Left renal pelvis (tissue), 4 donors: Measurements from ENCODE around the gene PPP2R5A. TPM values are rescaled to one million over a fixed set of nuclear protein-coding genes. Genes with fewer than 3 reads are reported as not detected.
"Not testable (repeated sequence)": the region's sequence is repeated elsewhere in the genome, so short reads cannot be mapped to it uniquely, and the experiment has no call there.

ENCODE experiments used
- DNase-seq, 4 donors: peaks; one replicate each; pipeline ENCODE4 v3.0.0-alpha.2; 2013; ENCODE audit warnings: low read depth in 4 of 4, low spot score in 3 of 4
- polyA plus RNA-seq, 4 donors: library from polyadenylated mRNA; unstranded; fragments of 120-200 nt; gene quantifications; one replicate each; pipeline ENCODE4 v1.2.1, GENCODE V29; 2013; ENCODE audit not compliant: insufficient read length in 4 of 4

PPP2R5A gene
- polyA plus RNA-seq, 4 donors = 23.5 to 43.1 (median 35.2) TPM

GRCh38 chr1:212351588-212352362 lies 66.6 kb downstream of the PPP2R5A start:
- no peak for DNase-seq

- no peak for DNase-seq
These were observed 68.0 kb downstream of the PPP2R5A start for GRCh38 chr1:212353181-212353580.

- DNase-seq = no peak
These were observed 69.3 kb downstream of the PPP2R5A start for GRCh38 chr1:212354464-212354863.

- DNase-seq = no peak
These were observed 70.2 kb downstream of the PPP2R5A start for GRCh38 chr1:212355230-212355969.

- no peak for DNase-seq
These were observed 74.7 kb downstream of the PPP2R5A start for GRCh38 chr1:212359794-212360479.

GRCh38 chr1:212364985-212365384 lies 79.8 kb downstream of the PPP2R5A start:
- DNase-seq = no peak

- no peak for DNase-seq
These were observed 81.7 kb downstream of the PPP2R5A start for GRCh38 chr1:212366901-212367300.

- DNase-seq = no peak
These were observed 82.4 kb downstream of the PPP2R5A start for GRCh38 chr1:212367474-212368072.

- peak in 3 of 4 donors; percentile 5 to 12 (median 9) for DNase-seq
These were observed 82.9 kb downstream of the PPP2R5A start for GRCh38 chr1:212368073-212368484.

- no peak for DNase-seq
These were observed 90.8 kb downstream of the PPP2R5A start for GRCh38 chr1:212375986-212376385.

- no peak for DNase-seq
These were observed 92.4 kb downstream of the PPP2R5A start for GRCh38 chr1:212377644-212378043.

GRCh38 chr1:212379366-212379765 lies 94.2 kb downstream of the PPP2R5A start:
- DNase-seq = no peak

- DNase-seq = no peak
These were observed 96.3 kb downstream of the PPP2R5A start for GRCh38 chr1:212381397-212382035.

GRCh38 chr1:212386029-212386428 lies 100.8 kb downstream of the PPP2R5A start:
- no peak for DNase-seq

GRCh38 chr1:212388985-212389716 lies 103.9 kb downstream of the PPP2R5A start:
- DNase-seq = no peak

GRCh38 chr1:212395678-212396437 lies 110.6 kb downstream of the PPP2R5A start:
- not testable (repeated sequence) for DNase-seq

- DNase-seq = no peak
These were observed 111.4 kb downstream of the PPP2R5A start for GRCh38 chr1:212396638-212397037.

GRCh38 chr1:212397171-212397570 lies 112.0 kb downstream of the PPP2R5A start:
- DNase-seq = no peak

GRCh38 chr1:212401042-212401441 lies 115.8 kb downstream of the PPP2R5A start:
- no peak for DNase-seq
